K562 (cell line): ENCODE data around the gene CA6. TPM values are rescaled to one million over a fixed set of nuclear protein-coding genes. Genes with fewer than 3 reads are reported as not detected.

Source experiments
- ARID4B ChIP-seq: sonication (generic); formaldehyde crosslinking; IDR thresholded peaks from 2 replicates; pipeline ENCODE4 v1.8.0; 2022; ENCODE audit warnings: mild to moderate bottlenecking, missing genetic modification reagents
- CBX3 ChIP-seq, 2 experiments: IDR thresholded peaks; 1 replicate in 1 of 2; 2 replicates in 1 of 2; pipeline ENCODE4 v1.6.1; 2012; ENCODE audit warnings: inconsistent platforms in 2 of 2, low read length in 2 of 2, borderline replicate concordance in 1 of 2, control low read depth in 1 of 2
- CBX5 ChIP-seq: IDR thresholded peaks from 2 replicates; pipeline ENCODE4 v1.6.1; 2014; ENCODE audit warnings: low read depth, borderline replicate concordance
- CBX8 ChIP-seq: fragments of 200-600 bp; sonication (generic); IDR thresholded peaks from 2 replicates; pipeline ENCODE4 v1.6.1; 2012; ENCODE audit warnings: borderline replicate concordance, mixed run types, low read depth, mild to moderate bottlenecking, moderate library complexity, mixed read lengths, low read length, control low read depth, inconsistent platforms; ENCODE audit not compliant: poor library complexity, severe bottlenecking; ENCODE audit errors: extremely low read depth
- DDX20 ChIP-seq: fragments of 450-650 bp; IDR thresholded peaks from 2 replicates; pipeline ENCODE4 v1.6.1; 2016; ENCODE audit warnings: missing genetic modification characterization, low read depth, mild to moderate bottlenecking, missing compliant biosample characterization, moderate library complexity
- FOXJ2 ChIP-seq: fragments of 200-800 bp; sonication (Bioruptor generic); IDR thresholded peaks from 2 replicates; pipeline ENCODE4 v1.6.1; 2016; ENCODE audit warnings: missing genetic modification characterization, missing compliant biosample characterization
- GATAD2A ChIP-seq: fragments of 450-650 bp; IDR thresholded peaks from 2 replicates; pipeline ENCODE4 v1.6.1; 2017
- HDAC3 ChIP-seq: fragments of 450-650 bp; IDR thresholded peaks from 2 replicates; pipeline ENCODE4 v1.6.1; 2018; ENCODE audit warnings: borderline replicate concordance, mild to moderate bottlenecking, moderate library complexity; ENCODE audit not compliant: partially characterized antibody
- KLF13 ChIP-seq: fragments of 450-650 bp; IDR thresholded peaks from 2 replicates; pipeline ENCODE4 v1.6.1; 2016; ENCODE audit warnings: missing genetic modification characterization, low read depth, mild to moderate bottlenecking, missing compliant biosample characterization, moderate library complexity, borderline replicate concordance
- KLF6 ChIP-seq: fragments of 250-450 bp; sonication (Bioruptor Pico); IDR thresholded peaks from 2 replicates; pipeline ENCODE4 v1.4.0; 2020; ENCODE audit warnings: mild to moderate bottlenecking, moderate library complexity, borderline replicate concordance
- L3MBTL2 ChIP-seq: fragments of 450-650 bp; IDR thresholded peaks from 2 replicates; pipeline ENCODE4 v1.6.1; 2016; ENCODE audit warnings: mild to moderate bottlenecking, moderate library complexity
- POLR2AphosphoS5 ChIP-seq: IDR thresholded peaks from 2 replicates; pipeline ENCODE4 v1.6.1; 2011; ENCODE audit warnings: mild to moderate bottlenecking, low read depth, low read length, moderate library complexity; ENCODE audit not compliant: control insufficient read depth, insufficient read depth
- TFAM ChIP-seq: fragments of 250-450 bp; sonication (Bioruptor Pico); conservative IDR thresholded peaks from 2 replicates; pipeline ENCODE4 v1.5.0; 2021; ENCODE audit warnings: mild to moderate bottlenecking, moderate library complexity
- THRB ChIP-seq: fragments of 450-650 bp; formaldehyde crosslinking; conservative IDR thresholded peaks from 2 replicates; pipeline ENCODE4 v1.4.0; 2022; ENCODE audit warnings: mild to moderate bottlenecking, missing genetic modification characterization
- YY1 ChIP-seq, 3 experiments: IDR thresholded peaks; 2 replicates each; pipeline ENCODE4 v1.6.1; 2011; ENCODE audit warnings: low read length in 2 of 3, mild to moderate bottlenecking in 2 of 3, moderate library complexity in 2 of 3, borderline replicate concordance in 1 of 3, control low read depth in 1 of 3, low read depth in 1 of 3; ENCODE audit not compliant: insufficient read depth in 3 of 3, insufficient replicate concordance in 2 of 3, control insufficient read depth in 1 of 3, insufficient read length in 1 of 3; ENCODE audit errors: extremely low read depth in 1 of 3
- ZBTB26 ChIP-seq: fragments of 450-650 bp; formaldehyde crosslinking; IDR thresholded peaks from 2 replicates; pipeline ENCODE4 v1.4.0; 2022; ENCODE audit warnings: missing genetic modification characterization
- ZNF431 ChIP-seq: sonication (generic); formaldehyde crosslinking; IDR thresholded peaks from 2 replicates; pipeline ENCODE4 v1.8.0; 2022; ENCODE audit warnings: mild to moderate bottlenecking, missing genetic modification reagents
- ZNF707 ChIP-seq: fragments of 250-450 bp; sonication (Bioruptor Pico); conservative IDR thresholded peaks from 2 replicates; pipeline ENCODE4 v1.8.0; 2022; ENCODE audit warnings: inconsistent platforms, mild to moderate bottlenecking, moderate library complexity
- ZNF766 ChIP-seq: fragments of 200-800 bp; sonication (Bioruptor generic); conservative IDR thresholded peaks from 2 replicates; pipeline ENCODE4 v1.6.1; 2016; ENCODE audit warnings: missing genetic modification characterization, missing compliant biosample characterization
- ZNF780A ChIP-seq: fragments of 250-450 bp; sonication (Bioruptor Pico); IDR thresholded peaks from 2 replicates; pipeline ENCODE4 v1.5.0; 2021; ENCODE audit warnings: mild to moderate bottlenecking
- polyA plus RNA-seq, 8 experiments: library from polyadenylated mRNA; depleted of rRNA in 4 of 8; stranded (reverse) in 5 of 8; unstranded in 3 of 8; fragments of >200 nt; fragmentation: Nextera tagmentation in 2 of 8; fragmentation: Illumina TruSeq in 1 of 8; extraction: Ambion mirVana in 2 of 8; extraction: Trizol in 1 of 8; gene quantifications; 2 replicates each; pipeline versions ENCODE4 v1.2.1 to v1.2.3, GENCODE V29; 2011 to 2014; ENCODE audit warnings: inconsistent platforms in 1 of 8, missing spikeins in 1 of 8
- total RNA-seq, 7 experiments: library from RNA; depleted of rRNA in 6 of 7; stranded (reverse); fragments of >200 nt in 6 of 7; fragmentation: Illumina TruSeq in 2 of 7; extraction: Trizol in 2 of 7; gene quantifications; 2 replicates each; pipeline versions ENCODE4 v1.2.1 to v1.2.3, GENCODE V29; 2011 to 2021; ENCODE audit warnings: low replicate concordance in 1 of 7

Gene CA6
- total and polyA plus RNA-seq, 9 of the 15 experiments (the other 6 are each of a cell fraction or from before 2014, with no cell fraction given): not detected

- TF ChIP-seq ZNF780A (CRISPR knock-in tag): no peak
- no peak for TF ChIP-seq CBX8
- TF ChIP-seq ARID4B (CRISPR knock-in tag): no peak
- peak; percentile 81 for TF ChIP-seq CBX5
- no peak for TF ChIP-seq GATAD2A
- TF ChIP-seq THRB: no peak
- no peak for TF ChIP-seq ZNF707
- TF ChIP-seq FOXJ2 (tag): no peak
- peak in 1 of 2 experiments; percentile 78; a peak in 2 of 3 replicates for TF ChIP-seq CBX3 (IDR thresholded peaks at IDR 0.05; ENCODE audit: borderline replicate concordance in 1 of 2, low read length in 2 of 2)
- peak; percentile 88 for TF ChIP-seq ZNF766 (CRISPR knock-in tag)
- TF ChIP-seq ZBTB26 (CRISPR knock-in tag): no peak
- no peak for TF ChIP-seq L3MBTL2
- TF ChIP-seq ZNF431 (CRISPR knock-in tag): peak; percentile 100
- peak in 1 of 3 experiments; percentile 78 for TF ChIP-seq YY1 (IDR thresholded peaks at IDR 0.05; ENCODE audit: borderline replicate concordance in 1 of 3, control insufficient read depth in 1 of 3, extremely low read depth in 1 of 3, insufficient read depth in 3 of 3, insufficient read length in 1 of 3, insufficient replicate concordance in 2 of 3, low read depth in 1 of 3, low read length in 2 of 3)
- no peak for TF ChIP-seq POLR2AphosphoS5
- TF ChIP-seq DDX20 (tag): no peak
- no peak for TF ChIP-seq TFAM (CRISPR knock-in tag)
- no peak for TF ChIP-seq KLF13 (tag)
- TF ChIP-seq HDAC3: no peak
- no peak for TF ChIP-seq KLF6 (CRISPR knock-in tag)
Measured at GRCh38 chr1:8992936-8993687, 47.4 kb downstream of the CA6 start (continued).
